Cardiac fibroblast (primary cell): Measurements from ENCODE around the gene ADAMTS15.

Experiments
- DNase-seq, 2 donors: peaks; one replicate each; pipeline versions ENCODE4 v3.0.0 to v3.0.0-alpha.2; 2010; ENCODE audit warnings: low read depth in 2 of 2
- H3K4me3 ChIP-seq, 2 donors: replicated peaks in 1 of 2; 1 replicate in 1 of 2; 2 replicates in 1 of 2; pipeline ENCODE4 v1.5.1; 2011; ENCODE audit warnings: low read depth in 2 of 2, low read length in 2 of 2, mild to moderate bottlenecking in 2 of 2, moderate library complexity in 1 of 2
- TF ChIP-seq, protein P1 (sequence below): IDR thresholded peaks from one replicate; pipeline ENCODE4 v1.5.1; 2011; ENCODE audit warnings: low read depth, mild to moderate bottlenecking, low read length, inconsistent platforms

Gene ADAMTS15, protein sequence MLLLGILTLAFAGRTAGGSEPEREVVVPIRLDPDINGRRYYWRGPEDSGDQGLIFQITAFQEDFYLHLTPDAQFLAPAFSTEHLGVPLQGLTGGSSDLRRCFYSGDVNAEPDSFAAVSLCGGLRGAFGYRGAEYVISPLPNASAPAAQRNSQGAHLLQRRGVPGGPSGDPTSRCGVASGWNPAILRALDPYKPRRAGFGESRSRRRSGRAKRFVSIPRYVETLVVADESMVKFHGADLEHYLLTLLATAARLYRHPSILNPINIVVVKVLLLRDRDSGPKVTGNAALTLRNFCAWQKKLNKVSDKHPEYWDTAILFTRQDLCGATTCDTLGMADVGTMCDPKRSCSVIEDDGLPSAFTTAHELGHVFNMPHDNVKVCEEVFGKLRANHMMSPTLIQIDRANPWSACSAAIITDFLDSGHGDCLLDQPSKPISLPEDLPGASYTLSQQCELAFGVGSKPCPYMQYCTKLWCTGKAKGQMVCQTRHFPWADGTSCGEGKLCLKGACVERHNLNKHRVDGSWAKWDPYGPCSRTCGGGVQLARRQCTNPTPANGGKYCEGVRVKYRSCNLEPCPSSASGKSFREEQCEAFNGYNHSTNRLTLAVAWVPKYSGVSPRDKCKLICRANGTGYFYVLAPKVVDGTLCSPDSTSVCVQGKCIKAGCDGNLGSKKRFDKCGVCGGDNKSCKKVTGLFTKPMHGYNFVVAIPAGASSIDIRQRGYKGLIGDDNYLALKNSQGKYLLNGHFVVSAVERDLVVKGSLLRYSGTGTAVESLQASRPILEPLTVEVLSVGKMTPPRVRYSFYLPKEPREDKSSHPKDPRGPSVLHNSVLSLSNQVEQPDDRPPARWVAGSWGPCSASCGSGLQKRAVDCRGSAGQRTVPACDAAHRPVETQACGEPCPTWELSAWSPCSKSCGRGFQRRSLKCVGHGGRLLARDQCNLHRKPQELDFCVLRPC

DNA sequence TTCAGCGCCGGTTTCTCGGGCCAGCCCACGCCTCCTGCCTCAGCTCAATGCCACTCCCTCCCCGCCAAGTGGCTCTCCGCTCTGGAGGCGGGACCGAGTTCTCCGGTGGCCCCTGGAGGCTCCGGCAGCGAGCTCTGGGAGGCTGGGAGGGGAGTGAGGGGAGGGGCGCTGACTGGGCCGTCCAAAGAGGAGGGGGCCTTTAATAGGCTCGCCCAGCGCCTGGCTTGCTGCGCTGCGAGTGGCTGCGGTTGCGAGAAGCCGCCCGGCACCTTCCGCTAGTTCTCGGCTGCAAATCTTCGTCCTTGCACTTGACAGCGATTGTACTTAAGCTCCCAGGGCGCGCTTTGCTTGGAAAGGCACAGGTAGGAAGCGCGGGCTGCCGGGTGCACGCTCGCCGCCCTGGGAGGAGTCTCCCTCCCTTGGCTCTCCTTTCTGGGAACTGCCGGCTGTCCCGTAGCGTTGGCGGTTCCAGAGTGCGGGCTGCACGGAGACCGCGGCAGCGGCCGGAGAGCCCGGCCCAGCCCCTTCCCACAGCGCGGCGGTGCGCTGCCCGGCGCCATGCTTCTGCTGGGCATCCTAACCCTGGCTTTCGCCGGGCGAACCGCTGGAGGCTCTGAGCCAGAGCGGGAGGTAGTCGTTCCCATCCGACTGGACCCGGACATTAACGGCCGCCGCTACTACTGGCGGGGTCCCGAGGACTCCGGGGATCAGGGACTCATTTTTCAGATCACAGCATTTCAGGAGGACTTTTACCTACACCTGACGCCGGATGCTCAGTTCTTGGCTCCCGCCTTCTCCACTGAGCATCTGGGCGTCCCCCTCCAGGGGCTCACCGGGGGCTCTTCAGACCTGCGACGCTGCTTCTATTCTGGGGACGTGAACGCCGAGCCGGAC, at the start of gene ADAMTS15:
Gene ADAMTS15, plus strand, starts transcription at position 230 of the 894 bp plus-strand sequence. Its CDS starts 329 bp downstream, at position 559.
- peak; percentile 81 to 95 for DNase-seq
- TF ChIP-seq, protein P1, sequence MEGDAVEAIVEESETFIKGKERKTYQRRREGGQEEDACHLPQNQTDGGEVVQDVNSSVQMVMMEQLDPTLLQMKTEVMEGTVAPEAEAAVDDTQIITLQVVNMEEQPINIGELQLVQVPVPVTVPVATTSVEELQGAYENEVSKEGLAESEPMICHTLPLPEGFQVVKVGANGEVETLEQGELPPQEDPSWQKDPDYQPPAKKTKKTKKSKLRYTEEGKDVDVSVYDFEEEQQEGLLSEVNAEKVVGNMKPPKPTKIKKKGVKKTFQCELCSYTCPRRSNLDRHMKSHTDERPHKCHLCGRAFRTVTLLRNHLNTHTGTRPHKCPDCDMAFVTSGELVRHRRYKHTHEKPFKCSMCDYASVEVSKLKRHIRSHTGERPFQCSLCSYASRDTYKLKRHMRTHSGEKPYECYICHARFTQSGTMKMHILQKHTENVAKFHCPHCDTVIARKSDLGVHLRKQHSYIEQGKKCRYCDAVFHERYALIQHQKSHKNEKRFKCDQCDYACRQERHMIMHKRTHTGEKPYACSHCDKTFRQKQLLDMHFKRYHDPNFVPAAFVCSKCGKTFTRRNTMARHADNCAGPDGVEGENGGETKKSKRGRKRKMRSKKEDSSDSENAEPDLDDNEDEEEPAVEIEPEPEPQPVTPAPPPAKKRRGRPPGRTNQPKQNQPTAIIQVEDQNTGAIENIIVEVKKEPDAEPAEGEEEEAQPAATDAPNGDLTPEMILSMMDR = no peak
- peak within 1 kb of the TSS; percentile 66 to 83 for H3K4me3 ChIP-seq

DNA sequence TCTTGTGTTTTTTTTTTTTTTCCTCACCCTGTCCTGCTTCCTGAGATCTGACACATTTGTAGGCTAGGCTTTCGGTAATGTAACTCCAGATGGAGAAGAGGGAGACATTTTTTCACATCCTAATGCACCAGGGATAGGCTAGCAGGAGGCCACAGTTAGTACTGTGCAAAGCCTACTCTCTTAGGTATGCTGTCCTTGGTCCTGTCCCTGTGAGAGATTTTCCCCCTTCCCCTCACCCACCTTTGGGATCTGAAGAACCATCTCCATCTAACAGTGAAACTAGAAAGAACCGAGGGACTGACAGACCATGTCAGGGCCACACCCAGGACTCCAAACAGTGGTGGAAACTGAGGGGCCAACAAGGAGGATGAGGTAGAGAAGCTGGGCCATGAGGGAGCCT, 49.2 kb upstream of the ADAMTS15 start:
- no peak for DNase-seq
- H3K4me3 ChIP-seq = no peak overlapping the region
- TF ChIP-seq, protein P1 = no peak

DNA sequence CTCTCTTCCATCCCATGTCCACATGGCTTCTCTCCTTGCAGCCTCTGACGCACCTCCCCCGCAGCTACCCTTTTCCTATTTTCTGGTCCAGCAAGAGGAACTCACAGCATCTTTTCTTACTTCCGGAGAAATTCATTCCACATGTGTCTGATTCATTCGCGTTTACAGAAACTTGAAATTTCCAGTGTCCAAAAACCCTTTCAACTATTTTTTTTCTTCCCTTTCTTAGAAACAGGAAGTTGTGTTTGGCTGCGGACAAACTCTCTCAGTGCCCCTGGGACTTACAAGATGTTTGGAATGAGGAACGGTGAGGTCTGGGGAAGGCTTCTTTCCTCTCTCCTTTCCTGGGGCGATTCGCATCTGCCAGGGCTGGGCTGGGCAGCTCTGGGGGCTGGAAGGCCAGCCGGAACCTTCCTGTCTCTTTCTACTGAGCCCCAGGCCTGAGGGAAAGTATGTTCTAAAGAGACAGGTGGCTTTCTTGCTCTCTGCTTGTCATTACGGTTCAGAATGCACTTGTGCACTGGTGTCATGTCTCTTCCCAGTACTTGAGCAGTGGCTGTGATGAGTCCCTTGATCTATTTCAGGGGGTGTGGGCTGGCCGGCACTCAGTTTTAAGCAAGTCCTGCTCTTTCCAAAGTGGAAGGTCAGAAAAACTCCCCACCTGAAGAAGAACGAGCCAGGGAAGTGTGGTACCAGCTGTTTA, 47.5 kb upstream of the ADAMTS15 start:
- TF ChIP-seq, protein P1 = no peak
- no peak overlapping the region for H3K4me3 ChIP-seq
- peak; percentile 89 to 94 for DNase-seq

DNA sequence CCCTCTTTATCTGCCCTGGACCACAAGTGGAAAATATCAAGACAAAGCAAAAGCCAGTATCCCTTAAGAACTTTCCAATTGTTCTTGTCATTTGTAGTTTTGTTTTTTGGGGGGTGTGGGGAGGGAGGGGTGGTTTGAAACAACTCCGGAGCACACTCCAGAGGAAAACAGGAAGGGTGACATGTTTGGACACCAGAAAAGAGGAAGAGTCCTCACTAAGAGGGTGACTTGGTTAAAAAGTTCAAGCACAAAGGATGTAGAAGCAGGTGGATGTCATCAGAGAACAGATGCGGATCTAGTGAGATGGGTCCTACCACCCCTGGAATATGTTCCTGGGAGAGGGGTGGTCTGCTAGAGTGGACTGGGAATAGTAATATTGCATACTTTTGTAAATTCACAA, 45.9 kb upstream of the ADAMTS15 start:
- no peak for DNase-seq

DNA sequence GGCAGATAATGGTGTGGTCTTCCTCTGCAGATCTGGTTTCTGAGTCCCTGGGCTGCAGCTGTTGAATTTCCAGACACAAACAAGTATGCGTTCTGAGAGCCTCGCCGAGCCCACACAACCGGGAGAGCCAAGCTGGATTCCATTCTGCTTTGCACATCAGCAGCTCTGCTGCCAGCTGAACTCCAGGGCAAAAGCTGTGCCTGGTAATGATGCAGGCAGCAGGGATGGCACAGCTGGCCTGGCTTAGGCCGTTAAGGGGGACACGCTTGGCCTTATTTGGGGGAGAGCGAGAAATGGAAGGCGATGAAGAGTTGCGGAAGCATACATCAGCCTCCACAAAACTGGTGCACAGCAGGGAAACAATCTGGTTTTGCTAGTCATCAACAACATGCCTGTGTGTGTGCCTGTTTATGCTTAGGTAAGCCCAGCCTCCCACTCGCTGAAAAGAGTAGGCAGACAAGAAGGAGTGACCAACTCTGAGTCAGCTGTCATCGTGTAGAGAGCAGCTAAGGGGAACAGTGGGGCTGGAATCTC, 45.1 kb upstream of the ADAMTS15 start:
- H3K4me3 ChIP-seq = peak overlapping the region in 1 of 2 donors; percentile 22
- DNase-seq = peak; percentile 84 to 92
- TF ChIP-seq, protein P1 = no peak

More for the DNA sequence above, 45.9 kb upstream of the ADAMTS15 start:
- TF ChIP-seq, protein P1 = no peak
- no peak overlapping the region for H3K4me3 ChIP-seq
